ENCODE data around the gene TTC33. TPM values are rescaled to one million over a fixed set of nuclear protein-coding genes. Genes with fewer than 3 reads are reported as not detected.
A peak's percentile ranks its signal among the peaks of the same experiment; 100 is the strongest.

The TTC33 gene
- total RNA-seq, 3 donors from 2014 or later (not counting 1 experiment from before 2014, with no cell fraction given) = 7.3 to 11.4 (median 10.0) TPM

GRCh38 chr5:40775846-40776657 lies 20.3 kb upstream of the TTC33 start:
- WGBS (ENCODE audit: insufficient coverage) = 91% methylated on average over 6 of the region's 6 CpGs

DNA sequence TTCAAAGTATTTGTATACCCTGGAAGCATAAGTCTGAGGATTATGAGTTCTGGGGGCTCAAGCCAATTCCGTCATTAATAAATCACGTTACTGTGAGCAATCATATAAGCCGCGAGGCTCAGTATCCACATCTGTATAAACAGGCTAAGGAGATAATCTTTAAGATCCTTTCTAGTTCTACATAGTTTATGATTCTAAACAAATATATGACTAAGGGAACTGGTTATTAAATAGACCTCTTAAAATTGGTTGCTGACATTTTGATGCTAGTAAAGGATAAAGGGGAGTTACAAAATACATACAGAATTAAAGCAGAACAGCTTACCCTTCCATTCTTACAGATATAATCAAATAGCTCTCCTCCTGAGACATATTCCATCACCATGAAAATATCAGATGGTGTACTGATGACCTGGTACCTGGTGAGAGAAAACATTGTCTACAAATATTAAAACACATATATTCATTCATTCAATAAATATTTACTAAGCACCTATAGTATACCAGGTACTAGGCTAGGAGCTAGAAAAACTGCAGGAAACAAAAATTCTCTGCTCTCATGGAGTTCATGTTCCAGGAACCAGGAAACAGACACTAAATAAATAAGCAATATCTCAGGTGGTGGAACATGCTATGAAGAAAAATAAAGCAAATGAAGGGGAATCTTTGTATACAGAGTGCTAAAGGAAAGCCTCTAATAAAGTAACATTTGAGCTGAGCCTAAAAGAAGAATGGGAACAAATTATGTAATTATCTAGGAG lies 19.5 kb upstream of the TTC33 start:
- Mint-ChIP-seq H3K4me1 (peaks cover 25 to 26% of the 10 kb centered on the region in 2 donors), H3K27me3 (ENCODE audit: low read depth in 2 of 2) (no peaks in the 10 kb centered on the region), H3K4me3 (no peak overlapping the region), H3K9me3 (no peaks in the 10 kb centered on the region), H3K36me3 (peaks cover 15% of the 10 kb centered on the region), H3K27ac (peak overlapping the region; percentile 19 to 27)
- Histone ChIP-seq H3K4me1 (ENCODE audit: control insufficient read depth, insufficient read depth, low read length) (no peaks in the 10 kb centered on the region), H3K27me3 (ENCODE audit: control insufficient read depth, insufficient read depth, low read length) (no peaks in the 10 kb centered on the region), H3K36me3 (ENCODE audit: control insufficient read depth, insufficient read depth, low read length) (peaks cover 48% of the 10 kb centered on the region), H3K27ac (ENCODE audit: low read length) (no peak overlapping the region), H3K4me3 (ENCODE audit: low read length) (no peak overlapping the region), H3K9me3 (ENCODE audit: control insufficient read depth, insufficient read depth, low read length) (no peaks in the 10 kb centered on the region)
- 92% methylated on average over 2 of the region's 4 CpGs for WGBS (ENCODE audit: insufficient coverage)
- no peak for DNase-seq
- intact Hi-C loops (cut with micrococcal nuclease) = no loop called here
- TF ChIP-seq, protein P1, sequence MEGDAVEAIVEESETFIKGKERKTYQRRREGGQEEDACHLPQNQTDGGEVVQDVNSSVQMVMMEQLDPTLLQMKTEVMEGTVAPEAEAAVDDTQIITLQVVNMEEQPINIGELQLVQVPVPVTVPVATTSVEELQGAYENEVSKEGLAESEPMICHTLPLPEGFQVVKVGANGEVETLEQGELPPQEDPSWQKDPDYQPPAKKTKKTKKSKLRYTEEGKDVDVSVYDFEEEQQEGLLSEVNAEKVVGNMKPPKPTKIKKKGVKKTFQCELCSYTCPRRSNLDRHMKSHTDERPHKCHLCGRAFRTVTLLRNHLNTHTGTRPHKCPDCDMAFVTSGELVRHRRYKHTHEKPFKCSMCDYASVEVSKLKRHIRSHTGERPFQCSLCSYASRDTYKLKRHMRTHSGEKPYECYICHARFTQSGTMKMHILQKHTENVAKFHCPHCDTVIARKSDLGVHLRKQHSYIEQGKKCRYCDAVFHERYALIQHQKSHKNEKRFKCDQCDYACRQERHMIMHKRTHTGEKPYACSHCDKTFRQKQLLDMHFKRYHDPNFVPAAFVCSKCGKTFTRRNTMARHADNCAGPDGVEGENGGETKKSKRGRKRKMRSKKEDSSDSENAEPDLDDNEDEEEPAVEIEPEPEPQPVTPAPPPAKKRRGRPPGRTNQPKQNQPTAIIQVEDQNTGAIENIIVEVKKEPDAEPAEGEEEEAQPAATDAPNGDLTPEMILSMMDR (IDR thresholded peaks at IDR 0.05) = no peak
- ATAC-seq = no peak

More at GRCh38 chr5:40775846-40776657, 20.3 kb upstream of the TTC33 start:
- no peaks in the 10 kb centered on the region for H3K4me1 ChIP-seq (ENCODE audit: control insufficient read depth, insufficient read depth, low read length)
- no peak for ATAC-seq
- H3K27ac ChIP-seq (ENCODE audit: low read length) = no peak overlapping the region
- no peak for DNase-seq
- intact Hi-C loops (cut with micrococcal nuclease) = no loop called here
- Mint-ChIP-seq H3K4me3 (no peak overlapping the region), H3K36me3 (peaks cover 15% of the 10 kb centered on the region), H3K9me3 (no peaks in the 10 kb centered on the region), H3K27me3 (ENCODE audit: low read depth in 2 of 2) (no peaks in the 10 kb centered on the region), H3K27ac (peak overlapping the region; percentile 19 to 27), H3K4me1 (peaks cover 32 to 33% of the 10 kb centered on the region in 2 donors)
- no peak overlapping the region for H3K4me3 ChIP-seq (ENCODE audit: low read length)
- no peaks in the 10 kb centered on the region for H3K9me3 ChIP-seq (ENCODE audit: control insufficient read depth, insufficient read depth, low read length)
- H3K27me3 ChIP-seq (ENCODE audit: control insufficient read depth, insufficient read depth, low read length) = no peaks in the 10 kb centered on the region
- peaks cover 47% of the 10 kb centered on the region for H3K36me3 ChIP-seq (ENCODE audit: control insufficient read depth, insufficient read depth, low read length)
- TF ChIP-seq, protein P1 (IDR thresholded peaks at IDR 0.05) = no peak

- DNase-seq (peak in 1 of 2 donors; percentile 16), ATAC-seq (no peak)
- no peaks in the 10 kb centered on the region for H3K4me1 ChIP-seq (ENCODE audit: control insufficient read depth, insufficient read depth, low read length)
- H3K27me3 Mint-ChIP-seq (ENCODE audit: low read depth in 2 of 2) = no peaks in the 10 kb centered on the region
- WGBS (ENCODE audit: insufficient coverage) = no CpG with 5 or more reads among the region's 1 CpG
- H3K4me1 Mint-ChIP-seq = peaks cover 18 to 20% of the 10 kb centered on the region in 2 donors
- TF ChIP-seq, protein P1 (IDR thresholded peaks at IDR 0.05) = no peak
- peaks cover 48% of the 10 kb centered on the region for H3K36me3 ChIP-seq (ENCODE audit: control insufficient read depth, insufficient read depth, low read length)
- H3K27ac Mint-ChIP-seq = no peak overlapping the region
- H3K4me3 Mint-ChIP-seq = no peak overlapping the region
- H3K27me3 ChIP-seq (ENCODE audit: control insufficient read depth, insufficient read depth, low read length) = no peaks in the 10 kb centered on the region
- intact Hi-C loops (cut with micrococcal nuclease) = no loop called here
- no peak overlapping the region for H3K4me3 ChIP-seq (ENCODE audit: low read length)
- no peak overlapping the region for H3K27ac ChIP-seq (ENCODE audit: low read length)
- no peaks in the 10 kb centered on the region for H3K9me3 Mint-ChIP-seq
- peaks cover 15% of the 10 kb centered on the region for H3K36me3 Mint-ChIP-seq
- H3K9me3 ChIP-seq (ENCODE audit: control insufficient read depth, insufficient read depth, low read length) = no peaks in the 10 kb centered on the region
Measured at GRCh38 chr5:40774623-40775022, 18.9 kb upstream of the TTC33 start.
